Amniotic epithelial cell (primary cell): Measurements from ENCODE around the gene AUP1.
A peak's percentile ranks its signal among the peaks of the same experiment; 100 is the strongest.

Experiments used
- DNase-seq: peaks from one replicate; pipeline ENCODE4 v3.0.0-alpha.2; 2010; ENCODE audit warnings: low read depth

The AUP1 gene

GRCh38 chr2:74556831-74557370 is 27.4 kb upstream of the AUP1 start:
- no peak for DNase-seq

- no peak for DNase-seq
Observed at GRCh38 chr2:74556159-74556558, 26.7 kb upstream of the AUP1 start.

- no peak for DNase-seq
Observed at GRCh38 chr2:74555610-74556103, 26.2 kb upstream of the AUP1 start.

GRCh38 chr2:74554820-74555531 is 25.5 kb upstream of the AUP1 start:
- peak; percentile 27 for DNase-seq

GRCh38 chr2:74553892-74554819 is 24.6 kb upstream of the AUP1 start, which contains the start of the genes DOK1 and LOXL3:
DOK1 (plus strand) TSS chr2:74554720; CDS start chr2:74554755, 35 bp downstream.
LOXL3 (minus strand) TSS chr2:74553942; CDS start chr2:74552634, 1,308 bp downstream.
- peak; percentile 91 for DNase-seq

GRCh38 chr2:74552914-74553811 is 23.7 kb upstream of the AUP1 start:
- DNase-seq, result peak; percentile 31

GRCh38 chr2:74551942-74552913 is 22.7 kb upstream of the AUP1 start:
- DNase-seq, result no peak

GRCh38 chr2:74551530-74551929 is 22.0 kb upstream of the AUP1 start:
- no peak for DNase-seq

- DNase-seq, result no peak
Observed at GRCh38 chr2:74550231-74550630, 20.7 kb upstream of the AUP1 start.

- peak; percentile 34 for DNase-seq
Observed at GRCh38 chr2:74548900-74549826, 19.7 kb upstream of the AUP1 start.

GRCh38 chr2:74548285-74548899 is 18.9 kb upstream of the AUP1 start:
- DNase-seq, result peak; percentile 15

- DNase-seq, result no peak
Observed at GRCh38 chr2:74546004-74546403, 16.5 kb upstream of the AUP1 start.

- DNase-seq, result no peak
Observed at GRCh38 chr2:74544634-74545033, 15.1 kb upstream of the AUP1 start.

GRCh38 chr2:74542978-74543377 is 13.5 kb upstream of the AUP1 start:
- no peak for DNase-seq

GRCh38 chr2:74540291-74540690 is 10.8 kb upstream of the AUP1 start:
- no peak for DNase-seq

- DNase-seq, result no peak
Observed at GRCh38 chr2:74538881-74539339, 9.4 kb upstream of the AUP1 start.

- no peak for DNase-seq
Observed at GRCh38 chr2:74537140-74537539, 7.6 kb upstream of the AUP1 start.

GRCh38 chr2:74536166-74536950 is 6.9 kb upstream of the AUP1 start:
- DNase-seq, result no peak
